ENCODE measurements around the gene SEZ6L.

SEZ6L gene

GRCh38 chr22:26289611-26290101, 120.4 kb downstream of the SEZ6L start:
- no peak for TF ChIP-seq CTCF (IDR thresholded peaks at IDR 0.05; ENCODE audit: borderline replicate concordance, control extremely low read depth, extremely low read depth, insufficient read depth, missing control alignments)
- DNase-seq (ENCODE audit: low spot score) = no peak
- in situ Hi-C loops (cut with MboI; ENCODE audit: low sequenced_read_pairs, unreplicated experiment) = no loop called here

GRCh38 chr22:26291940-26292666, 122.8 kb downstream of the SEZ6L start:
- no peak for TF ChIP-seq CTCF (IDR thresholded peaks at IDR 0.05; ENCODE audit: borderline replicate concordance, control extremely low read depth, extremely low read depth, insufficient read depth, missing control alignments)
- in situ Hi-C loops (cut with MboI; ENCODE audit: low sequenced_read_pairs, unreplicated experiment) = no loop called here
- DNase-seq (ENCODE audit: low spot score) = no peak

- in situ Hi-C loops (cut with MboI; ENCODE audit: low sequenced_read_pairs, unreplicated experiment) = no loop called here
Measured at GRCh38 chr22:26292667-26292995, 123.4 kb downstream of the SEZ6L start.

GRCh38 chr22:26295563-26296126, 126.4 kb downstream of the SEZ6L start:
- no peak for DNase-seq (ENCODE audit: low spot score)
- in situ Hi-C loops (cut with MboI; ENCODE audit: low sequenced_read_pairs, unreplicated experiment) = no loop called here

More at GRCh38 chr22:26292667-26292995, 123.4 kb downstream of the SEZ6L start:
- DNase-seq (ENCODE audit: low spot score) = no peak
- TF ChIP-seq CTCF (IDR thresholded peaks at IDR 0.05; ENCODE audit: borderline replicate concordance, control extremely low read depth, extremely low read depth, insufficient read depth, missing control alignments) = no peak

GRCh38 chr22:26298605-26299310, 129.5 kb downstream of the SEZ6L start:
- DNase-seq (ENCODE audit: low spot score) = no peak
- TF ChIP-seq CTCF (IDR thresholded peaks at IDR 0.05; ENCODE audit: borderline replicate concordance, control extremely low read depth, extremely low read depth, insufficient read depth, missing control alignments) = no peak
- in situ Hi-C loops (cut with MboI; ENCODE audit: low sequenced_read_pairs, unreplicated experiment) = no loop called here

More at GRCh38 chr22:26295563-26296126, 126.4 kb downstream of the SEZ6L start:
- TF ChIP-seq CTCF (IDR thresholded peaks at IDR 0.05; ENCODE audit: borderline replicate concordance, control extremely low read depth, extremely low read depth, insufficient read depth, missing control alignments) = no peak

GRCh38 chr22:26302726-26303125, 133.5 kb downstream of the SEZ6L start:
- TF ChIP-seq CTCF (IDR thresholded peaks at IDR 0.05; ENCODE audit: borderline replicate concordance, control extremely low read depth, extremely low read depth, insufficient read depth, missing control alignments) = no peak
- no peak for DNase-seq (ENCODE audit: low spot score)
- in situ Hi-C loops (cut with MboI; ENCODE audit: low sequenced_read_pairs, unreplicated experiment) = no loop called here

Measured in GM13976 (cell line).